ENCODE data around the gene GLRX.

GRCh38 chr5:95806687-95807086, 15.8 kb downstream of the GLRX start:
- TF ChIP-seq CTCF (IDR thresholded peaks at IDR 0.05) (no peak), POLR2A (IDR thresholded peaks at IDR 0.05) (no peak), EP300 (IDR thresholded peaks at IDR 0.05) (no peak)
